ENCODE measurements around the gene OR52B6. TPM values are rescaled to one million over a fixed set of nuclear protein-coding genes. Genes with fewer than 3 reads are reported as not detected.

OR52B6 gene, protein sequence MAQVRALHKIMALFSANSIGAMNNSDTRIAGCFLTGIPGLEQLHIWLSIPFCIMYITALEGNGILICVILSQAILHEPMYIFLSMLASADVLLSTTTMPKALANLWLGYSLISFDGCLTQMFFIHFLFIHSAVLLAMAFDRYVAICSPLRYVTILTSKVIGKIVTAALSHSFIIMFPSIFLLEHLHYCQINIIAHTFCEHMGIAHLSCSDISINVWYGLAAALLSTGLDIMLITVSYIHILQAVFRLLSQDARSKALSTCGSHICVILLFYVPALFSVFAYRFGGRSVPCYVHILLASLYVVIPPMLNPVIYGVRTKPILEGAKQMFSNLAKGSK
- not detected for total RNA-seq

DNA sequence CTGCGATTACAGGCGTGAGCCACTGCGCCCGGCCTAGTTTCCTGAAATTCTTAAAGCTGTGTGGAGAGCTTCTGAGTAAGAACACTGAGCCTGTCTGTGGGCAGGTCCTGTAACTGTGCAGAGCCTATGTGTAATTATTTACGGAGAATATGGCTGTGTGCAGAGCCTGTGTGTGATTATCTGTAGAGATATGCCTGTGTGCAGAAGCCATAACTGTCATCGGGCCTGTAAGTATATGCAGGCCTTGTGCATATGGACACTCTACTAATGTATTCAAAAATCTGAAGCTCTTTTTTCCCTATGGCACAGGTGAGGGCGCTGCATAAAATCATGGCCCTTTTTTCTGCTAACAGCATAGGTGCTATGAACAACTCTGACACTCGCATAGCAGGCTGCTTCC lies at the start of gene OR52B6:
TSS of gene OR52B6 (plus strand) at position 301 of the 400 bp plus-strand sequence. CDS start at position 301, 0 bp downstream.
- Mint-ChIP-seq H3K4me1 (no peaks in the 10 kb centered on the region), H3K36me3 (ENCODE audit: low read depth) (no peaks in the 10 kb centered on the region), H3K4me3 (no peak within 1 kb of the TSS), H3K27me3 (no peaks in the 10 kb centered on the region), H3K27ac (no peak within 1 kb of the TSS), H3K9me3 (no peaks in the 10 kb centered on the region)
- CTCF ChIA-PET, result no interaction called here
- POLR2A ChIA-PET, result no interaction called here
- DNase-seq, result no peak

DNA sequence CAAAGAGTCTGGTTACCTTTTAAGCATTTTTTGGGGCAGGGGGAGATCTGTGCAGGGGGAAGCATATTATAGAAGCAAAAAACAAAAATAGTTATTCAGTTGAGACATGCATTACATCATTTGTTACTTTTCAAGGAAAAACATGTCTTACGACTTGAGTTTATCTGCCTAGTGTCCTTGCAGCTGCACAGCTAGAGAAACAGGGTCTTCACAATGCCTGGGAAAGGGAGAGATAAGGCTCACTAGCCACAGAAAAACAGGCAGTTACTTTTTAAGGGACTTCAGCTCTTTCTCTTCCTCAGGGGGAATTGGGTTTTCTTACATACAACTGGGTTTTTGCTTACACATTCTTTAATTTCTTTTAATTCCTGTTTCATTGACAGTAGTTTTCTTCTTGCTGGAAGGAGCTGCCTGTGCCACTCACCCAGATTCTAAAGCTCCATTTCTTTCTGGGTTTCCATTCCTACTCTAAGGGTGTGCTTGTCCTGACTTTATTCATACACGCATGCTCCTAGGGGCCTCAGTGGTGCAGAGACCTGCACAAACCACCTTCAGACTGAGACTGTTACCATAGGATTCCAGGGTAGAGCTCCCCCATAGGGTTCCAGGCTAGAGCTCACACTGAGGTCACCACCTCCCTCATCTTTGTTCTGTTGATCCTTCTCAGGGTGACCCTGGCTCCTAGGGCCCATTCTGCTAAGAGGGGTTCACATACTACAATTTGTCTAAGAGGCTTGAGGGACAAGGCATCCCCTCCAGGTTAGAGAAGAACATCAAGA lies 49.4 kb upstream of the OR52B6 start:
- POLR2A ChIA-PET, result no interaction called here
- Mint-ChIP-seq H3K4me3 (no peak overlapping the region), H3K27ac (no peak overlapping the region), H3K36me3 (ENCODE audit: low read depth) (no peaks in the 10 kb centered on the region), H3K27me3 (no peaks in the 10 kb centered on the region), H3K4me1 (no peaks in the 10 kb centered on the region), H3K9me3 (no peaks in the 10 kb centered on the region)
- no peak for DNase-seq
- CTCF ChIA-PET, result no interaction called here

DNA sequence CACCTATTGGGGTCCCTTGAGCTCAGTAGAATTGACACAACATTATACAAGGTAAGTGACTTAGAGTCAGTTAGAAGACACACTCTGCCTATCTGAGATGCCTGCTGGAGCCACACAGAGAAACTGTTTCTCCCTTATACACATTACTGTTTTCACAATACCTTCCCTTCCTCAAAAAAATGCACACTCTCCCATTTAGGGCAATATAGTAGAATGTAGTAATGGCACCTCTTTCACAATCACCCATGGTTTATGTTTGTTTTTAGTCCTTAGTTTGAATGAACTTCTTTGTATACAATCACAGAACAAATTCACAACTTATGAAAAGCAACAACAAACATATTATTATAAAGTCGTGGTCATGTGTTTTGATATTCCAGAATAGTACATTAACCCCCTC lies 46.6 kb upstream of the OR52B6 start:
- ChIA-PET CTCF (no interaction called here), POLR2A (no interaction called here)
- no peak overlapping the region for H3K4me3 Mint-ChIP-seq
- peaks cover 3% of the 10 kb centered on the region for H3K27me3 Mint-ChIP-seq
- no peak overlapping the region for H3K27ac Mint-ChIP-seq
- no peaks in the 10 kb centered on the region for H3K4me1 Mint-ChIP-seq
- no peaks in the 10 kb centered on the region for H3K9me3 Mint-ChIP-seq
- DNase-seq, result no peak
- H3K36me3 Mint-ChIP-seq (ENCODE audit: low read depth), result no peaks in the 10 kb centered on the region

DNA sequence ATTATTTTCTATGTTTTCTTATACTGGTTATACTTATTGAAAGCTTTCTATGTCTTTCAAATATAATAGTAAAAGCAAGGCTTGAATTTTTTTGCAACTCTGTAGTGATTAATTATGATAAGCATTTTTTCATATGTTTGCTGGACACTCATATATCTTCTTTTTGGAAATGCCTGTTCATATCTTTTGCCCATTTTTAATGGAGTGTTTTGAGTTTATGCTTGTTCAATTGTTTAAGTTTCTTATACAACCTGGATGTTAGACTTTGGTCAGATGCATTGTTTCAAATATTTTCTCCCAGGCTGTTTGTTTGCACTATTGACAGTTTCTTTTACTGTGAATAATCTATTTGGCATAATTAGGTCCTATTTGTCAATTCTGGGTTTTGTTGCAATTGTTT lies 44.2 kb upstream of the OR52B6 start:
- Mint-ChIP-seq H3K36me3 (ENCODE audit: low read depth) (no peaks in the 10 kb centered on the region), H3K4me3 (no peak overlapping the region), H3K27ac (no peak overlapping the region), H3K9me3 (no peaks in the 10 kb centered on the region), H3K4me1 (no peaks in the 10 kb centered on the region), H3K27me3 (peaks cover 3% of the 10 kb centered on the region)
- ChIA-PET CTCF (no interaction called here), POLR2A (no interaction called here)
- DNase-seq, result no peak

DNA sequence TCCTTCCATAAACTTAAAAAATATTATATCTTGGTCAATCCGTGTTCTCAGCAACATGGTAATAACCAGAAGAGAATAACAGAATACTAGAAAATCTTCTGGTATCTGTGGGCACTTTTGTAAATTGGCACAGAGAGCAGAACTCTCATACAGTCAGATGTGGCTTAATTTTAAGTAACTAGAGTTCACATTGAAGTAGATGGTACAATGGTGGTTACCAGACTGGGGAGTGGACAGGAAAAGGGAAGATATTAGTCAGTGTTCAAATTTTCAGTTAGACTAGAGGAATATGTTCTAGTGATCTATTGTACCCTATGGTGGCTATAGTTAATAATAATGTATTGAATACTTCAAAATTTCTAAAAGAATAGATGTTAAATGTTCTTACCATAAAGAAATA lies 39.2 kb upstream of the OR52B6 start:
- H3K27me3 Mint-ChIP-seq, result peaks cover 5% of the 10 kb centered on the region
- POLR2A ChIA-PET, result no interaction called here

DNA sequence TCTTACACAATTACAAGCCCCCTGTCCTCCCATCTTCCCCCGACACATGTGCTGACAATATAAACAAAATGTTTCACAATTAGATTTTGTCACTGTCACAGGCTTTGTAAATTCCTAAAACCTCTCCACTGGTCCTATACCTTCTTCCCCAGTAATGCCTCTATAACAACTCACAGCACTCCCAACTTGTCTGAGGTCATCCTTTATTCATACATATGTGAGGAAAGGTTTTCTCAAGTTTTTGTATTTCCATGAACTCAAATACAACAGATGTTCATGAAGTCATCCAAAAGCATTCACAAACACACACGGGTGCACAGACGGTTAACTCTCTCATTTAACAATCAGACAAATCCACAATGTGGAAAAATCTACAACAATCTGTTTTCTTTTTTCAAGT lies 34.2 kb upstream of the OR52B6 start:
- ChIA-PET CTCF (no interaction called here), POLR2A (no interaction called here)
- no peaks in the 10 kb centered on the region for H3K36me3 Mint-ChIP-seq (ENCODE audit: low read depth)

More for the DNA sequence above, 39.2 kb upstream of the OR52B6 start:
- Mint-ChIP-seq H3K4me3 (no peak overlapping the region), H3K4me1 (no peaks in the 10 kb centered on the region), H3K27ac (no peak overlapping the region), H3K36me3 (ENCODE audit: low read depth) (no peaks in the 10 kb centered on the region), H3K9me3 (no peaks in the 10 kb centered on the region)
- CTCF ChIA-PET, result no interaction called here
- no peak for DNase-seq

DNA sequence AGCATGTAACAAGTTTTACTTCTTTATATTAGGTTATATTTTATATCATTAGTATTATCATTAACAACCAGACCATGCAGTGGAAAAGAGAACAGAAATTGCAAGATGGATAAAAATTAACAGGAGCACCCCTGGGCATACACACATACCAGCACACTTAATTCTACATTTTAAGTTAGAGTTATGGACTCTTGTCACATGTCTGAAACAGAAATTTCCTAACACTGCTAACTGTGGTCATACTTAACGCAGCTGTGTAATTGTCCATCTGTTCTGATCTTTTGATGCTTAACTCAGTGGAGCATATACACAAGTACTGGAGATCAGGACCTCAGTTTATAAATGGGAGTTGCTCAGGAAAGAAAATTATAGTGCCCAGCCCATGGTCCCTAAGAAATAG lies 32.7 kb upstream of the OR52B6 start:
- H3K27me3 Mint-ChIP-seq, result no peaks in the 10 kb centered on the region
- ChIA-PET CTCF (no interaction called here), POLR2A (no interaction called here)
- no peak overlapping the region for H3K27ac Mint-ChIP-seq
- no peaks in the 10 kb centered on the region for H3K36me3 Mint-ChIP-seq (ENCODE audit: low read depth)
- H3K4me3 Mint-ChIP-seq, result no peak overlapping the region
- no peaks in the 10 kb centered on the region for H3K4me1 Mint-ChIP-seq
- no peaks in the 10 kb centered on the region for H3K9me3 Mint-ChIP-seq
- no peak for DNase-seq

More for the DNA sequence above, 34.2 kb upstream of the OR52B6 start:
- DNase-seq, result no peak
- H3K9me3 Mint-ChIP-seq, result no peaks in the 10 kb centered on the region
- H3K27ac Mint-ChIP-seq, result no peak overlapping the region
- H3K4me3 Mint-ChIP-seq, result no peak overlapping the region
- no peaks in the 10 kb centered on the region for H3K4me1 Mint-ChIP-seq
- peaks cover 2% of the 10 kb centered on the region for H3K27me3 Mint-ChIP-seq

DNA sequence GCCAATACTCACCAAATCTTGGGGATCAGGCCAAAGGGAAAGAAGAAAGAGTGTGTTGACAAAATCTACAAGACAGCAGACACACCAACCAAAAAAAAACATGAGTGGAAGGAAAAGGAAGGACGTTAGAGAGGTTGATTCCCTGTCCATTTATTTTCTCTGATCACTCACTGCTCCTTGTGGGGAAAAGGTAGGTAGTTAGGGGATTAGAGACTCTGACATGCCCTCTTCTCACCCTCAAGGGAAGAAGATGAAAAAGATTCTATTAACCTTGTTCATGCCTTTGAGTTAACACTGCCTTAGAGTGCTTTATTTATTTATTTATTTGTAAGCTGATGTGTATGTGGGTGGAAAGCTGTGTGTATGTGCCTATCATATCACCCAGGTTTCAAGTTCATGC lies 32.2 kb upstream of the OR52B6 start, which contains the start of gene OR52H1:
TSS of gene OR52H1 (minus strand) at position 101 of the 400 bp plus-strand sequence. CDS start 3,035 bp downstream, outside the sequence.
- DNase-seq, result no peak
- H3K9me3 Mint-ChIP-seq, result no peaks in the 10 kb centered on the region
- ChIA-PET CTCF (no interaction called here), POLR2A (no interaction called here)
- H3K36me3 Mint-ChIP-seq (ENCODE audit: low read depth), result no peaks in the 10 kb centered on the region
- no peak within 1 kb of the TSS for H3K4me3 Mint-ChIP-seq
- H3K27me3 Mint-ChIP-seq, result no peaks in the 10 kb centered on the region
- no peaks in the 10 kb centered on the region for H3K4me1 Mint-ChIP-seq
- no peak within 1 kb of the TSS for H3K27ac Mint-ChIP-seq

DNA sequence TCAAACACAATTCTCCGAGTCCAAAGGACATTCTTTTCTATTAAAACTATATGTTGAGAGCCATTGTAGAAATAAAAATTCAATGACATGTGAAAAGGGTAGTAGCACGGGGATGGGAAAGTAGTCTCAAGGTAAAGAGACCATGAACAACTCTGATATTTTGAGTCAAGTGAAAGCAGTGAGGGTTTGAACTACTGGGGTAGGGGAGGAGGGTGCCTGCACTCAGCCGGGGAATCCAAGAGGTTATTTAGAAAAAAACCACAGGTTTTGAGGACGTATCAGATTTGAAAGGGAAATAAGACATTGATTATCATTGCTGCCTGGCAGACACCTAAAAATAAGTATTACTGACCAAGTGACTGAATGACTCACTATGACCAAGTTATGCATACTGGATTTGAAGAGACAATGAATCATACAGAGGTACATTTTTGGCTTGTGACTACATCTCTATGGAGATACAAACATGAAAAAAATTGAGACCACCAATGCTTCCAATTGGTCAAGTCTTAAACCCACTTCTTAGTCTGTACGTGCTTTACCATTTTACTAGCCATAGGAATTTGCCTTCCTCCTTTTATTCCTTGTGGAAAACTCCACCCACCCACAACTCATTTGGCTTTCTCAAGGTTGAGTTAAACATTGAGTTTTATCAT lies 30.1 kb upstream of the OR52B6 start:
- CTCF ChIA-PET, result no interaction called here
- H3K27me3 Mint-ChIP-seq, result peaks cover 2% of the 10 kb centered on the region
- H3K4me1 Mint-ChIP-seq, result no peaks in the 10 kb centered on the region
- no peak overlapping the region for H3K27ac Mint-ChIP-seq
- POLR2A ChIA-PET, result no interaction called here
- no peaks in the 10 kb centered on the region for H3K9me3 Mint-ChIP-seq
- no peaks in the 10 kb centered on the region for H3K36me3 Mint-ChIP-seq (ENCODE audit: low read depth)
- H3K4me3 Mint-ChIP-seq, result no peak overlapping the region
- DNase-seq, result no peak

DNA sequence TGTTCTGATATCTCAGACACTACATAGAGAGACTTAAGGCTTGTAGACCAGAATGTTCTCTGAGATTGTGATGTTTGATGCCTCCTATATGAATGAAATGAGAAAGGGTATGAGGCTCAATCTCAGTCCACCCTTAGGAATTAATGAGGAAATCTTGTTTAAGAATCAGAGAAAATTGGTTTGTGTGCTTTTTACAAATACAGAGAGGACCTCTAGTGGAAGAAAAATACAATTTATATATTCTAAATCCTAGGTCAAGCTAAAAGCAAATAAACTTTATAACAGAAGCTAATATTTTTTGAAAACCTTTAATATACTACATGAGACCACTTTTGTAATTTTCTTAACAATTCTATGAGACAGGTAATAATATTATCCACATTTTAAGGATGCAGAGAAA lies 27.3 kb upstream of the OR52B6 start:
- Mint-ChIP-seq H3K9me3 (no peaks in the 10 kb centered on the region), H3K36me3 (ENCODE audit: low read depth) (no peaks in the 10 kb centered on the region), H3K27ac (no peak overlapping the region), H3K27me3 (peaks cover 11% of the 10 kb centered on the region), H3K4me1 (no peaks in the 10 kb centered on the region), H3K4me3 (no peak overlapping the region)
- ChIA-PET CTCF (no interaction called here), POLR2A (no interaction called here)
- DNase-seq, result no peak

DNA sequence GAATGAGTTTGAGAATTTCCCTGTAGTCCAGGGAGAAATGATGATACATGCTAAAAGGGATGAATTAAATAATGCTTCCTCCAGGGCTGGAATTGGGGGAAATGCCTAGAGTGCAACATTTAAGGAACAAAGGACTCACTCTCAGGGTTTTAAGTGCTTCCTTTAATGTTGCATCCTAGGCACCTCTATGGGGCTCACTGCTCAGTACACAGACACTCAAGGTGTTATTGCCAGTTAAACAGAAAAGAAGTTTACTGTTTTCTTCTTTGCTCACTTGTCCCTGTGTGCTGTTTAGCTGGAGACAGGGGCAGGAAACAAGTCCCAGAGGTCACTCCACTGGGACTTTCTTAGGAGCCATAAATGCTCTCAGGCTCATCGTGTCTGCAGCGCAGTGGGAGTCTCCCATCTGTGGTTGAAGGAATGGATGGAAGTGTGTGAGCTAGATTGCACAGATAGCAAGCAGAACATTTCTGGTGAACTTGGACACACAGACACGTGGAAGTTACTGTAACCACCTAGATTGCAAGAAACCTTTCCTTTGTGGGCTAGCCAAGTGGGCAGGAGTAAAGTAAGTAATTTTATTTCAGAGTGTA lies 24.0 kb upstream of the OR52B6 start:
- Mint-ChIP-seq H3K27ac (no peak overlapping the region), H3K9me3 (no peaks in the 10 kb centered on the region), H3K36me3 (ENCODE audit: low read depth) (no peaks in the 10 kb centered on the region), H3K4me1 (no peaks in the 10 kb centered on the region), H3K4me3 (no peak overlapping the region), H3K27me3 (peaks cover 11% of the 10 kb centered on the region)
- DNase-seq, result no peak
- POLR2A ChIA-PET, result no interaction called here
- CTCF ChIA-PET, result no interaction called here

DNA sequence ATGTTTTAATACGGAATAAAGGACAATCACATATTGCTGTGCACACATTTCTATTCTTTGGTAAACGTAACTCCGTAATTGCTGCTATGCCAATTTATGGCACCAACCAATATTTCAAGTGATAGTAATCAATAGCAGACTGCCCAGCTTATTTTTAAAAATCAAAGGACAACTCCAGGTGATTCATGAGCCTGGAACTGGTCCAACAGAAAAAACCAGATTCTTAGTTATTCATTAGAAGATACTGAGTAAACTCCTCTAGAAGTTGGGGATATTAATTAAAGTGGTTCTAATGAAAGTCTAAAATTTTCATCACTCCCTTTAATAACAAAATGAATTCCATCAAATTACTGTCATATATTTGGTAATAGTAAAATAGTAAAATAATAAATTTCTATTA lies 22.9 kb upstream of the OR52B6 start:
- H3K36me3 Mint-ChIP-seq (ENCODE audit: low read depth), result no peaks in the 10 kb centered on the region
- no peak overlapping the region for H3K27ac Mint-ChIP-seq
- no peak overlapping the region for H3K4me3 Mint-ChIP-seq
- ChIA-PET CTCF (no interaction called here), POLR2A (no interaction called here)
- H3K27me3 Mint-ChIP-seq, result peaks cover 11% of the 10 kb centered on the region
- no peaks in the 10 kb centered on the region for H3K9me3 Mint-ChIP-seq
- H3K4me1 Mint-ChIP-seq, result no peaks in the 10 kb centered on the region
- DNase-seq, result no peak

DNA sequence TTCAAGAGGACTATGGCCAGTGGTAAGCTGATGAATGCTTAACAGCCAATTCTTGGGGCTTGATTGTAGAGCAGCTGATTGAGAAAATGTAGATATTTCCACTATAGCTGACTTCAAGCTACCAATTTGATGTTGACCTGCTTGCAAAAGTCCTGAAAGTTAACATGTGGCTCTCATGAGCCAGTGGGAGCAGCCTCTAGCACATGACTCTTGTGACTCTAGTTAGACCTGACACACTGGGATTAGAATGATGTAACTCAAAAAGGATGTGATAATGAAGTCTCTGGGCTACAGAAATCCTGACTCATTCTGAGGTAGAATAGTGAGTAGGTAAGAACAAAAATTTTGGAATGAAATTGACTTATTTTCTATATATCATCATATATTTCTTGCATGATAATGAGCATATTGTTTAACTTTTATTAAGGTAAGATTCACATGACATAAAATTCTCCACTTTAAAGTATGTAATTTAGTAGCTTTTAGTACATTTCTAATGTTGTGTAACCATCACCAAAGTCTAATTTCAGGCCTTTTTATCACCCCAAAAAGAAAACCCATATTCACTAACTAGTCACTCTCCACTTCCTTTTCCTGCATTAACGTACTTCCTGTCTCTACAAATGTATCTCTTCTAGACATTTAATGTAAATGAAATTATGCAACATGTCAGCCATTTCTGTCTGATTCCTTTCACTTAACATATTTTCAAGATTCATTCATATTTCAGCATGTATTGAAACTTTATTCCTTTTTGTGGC lies 16.2 kb upstream of the OR52B6 start:
- H3K27me3 Mint-ChIP-seq, result peaks cover 5% of the 10 kb centered on the region
- H3K27ac Mint-ChIP-seq, result no peak overlapping the region
- H3K4me3 Mint-ChIP-seq, result no peak overlapping the region
- H3K9me3 Mint-ChIP-seq, result peaks cover 4% of the 10 kb centered on the region
- H3K36me3 Mint-ChIP-seq (ENCODE audit: low read depth), result no peaks in the 10 kb centered on the region
- ChIA-PET POLR2A (no interaction called here), CTCF (no interaction called here)
- H3K4me1 Mint-ChIP-seq, result peaks cover 3% of the 10 kb centered on the region
- no peak for DNase-seq

Measured in activated CD4-positive, alpha-beta memory T cell treated with anti-CD3 and anti-CD28 coated beads, Interleukin-2, amount 10 ng/mL, durations not matched to agents 7 days and 5 days (primary cell).